Neural crest cell (in vitro differentiated cells): ENCODE measurements around the gene SNED1. TPM values are rescaled to one million over a fixed set of nuclear protein-coding genes. Genes with fewer than 3 reads are reported as not detected.

Experiments used
- DNase-seq: peaks from one replicate; pipeline ENCODE4 v3.0.0; 2021; ENCODE audit warnings: low read depth, mixed read lengths, low spot score
- H3K27ac Mint-ChIP-seq: one replicate; pipeline ENCODE4 v1.8.0; 2021; ENCODE audit warnings: mild to moderate bottlenecking, mixed read lengths; ENCODE audit not compliant: unreplicated experiment
- H3K27me3 Mint-ChIP-seq: 2 replicates; pipeline ENCODE4 v1.8.0; 2021; ENCODE audit warnings: low read depth, mild to moderate bottlenecking, mixed read lengths
- H3K36me3 Mint-ChIP-seq: 2 replicates; pipeline ENCODE4 v1.8.0; 2021; ENCODE audit warnings: low read depth, mild to moderate bottlenecking, mixed read lengths
- H3K4me1 Mint-ChIP-seq: 2 replicates; pipeline ENCODE4 v1.8.0; 2021; ENCODE audit warnings: mixed read lengths
- H3K4me3 Mint-ChIP-seq: one replicate; pipeline ENCODE4 v1.8.0; 2021; ENCODE audit warnings: mild to moderate bottlenecking, mixed read lengths
- H3K9me3 Mint-ChIP-seq: 2 replicates; pipeline ENCODE4 v1.8.0; 2021; ENCODE audit warnings: mixed read lengths
- total RNA-seq: library from RNA; stranded (reverse); gene quantifications from 2 replicates; pipeline ENCODE4 v1.2.1, GENCODE V29; 2021
- TF ChIP-seq, protein P1 (sequence below): fragments of 200-600 bp; sonication (generic); conservative IDR thresholded peaks from 2 replicates; pipeline ENCODE4 v1.5.0; 2021; ENCODE audit warnings: antibody characterized with exemption, mild to moderate bottlenecking

The SNED1 gene
- total RNA-seq, 1 donor from 2014 or later, result 0.30 TPM

DNA sequence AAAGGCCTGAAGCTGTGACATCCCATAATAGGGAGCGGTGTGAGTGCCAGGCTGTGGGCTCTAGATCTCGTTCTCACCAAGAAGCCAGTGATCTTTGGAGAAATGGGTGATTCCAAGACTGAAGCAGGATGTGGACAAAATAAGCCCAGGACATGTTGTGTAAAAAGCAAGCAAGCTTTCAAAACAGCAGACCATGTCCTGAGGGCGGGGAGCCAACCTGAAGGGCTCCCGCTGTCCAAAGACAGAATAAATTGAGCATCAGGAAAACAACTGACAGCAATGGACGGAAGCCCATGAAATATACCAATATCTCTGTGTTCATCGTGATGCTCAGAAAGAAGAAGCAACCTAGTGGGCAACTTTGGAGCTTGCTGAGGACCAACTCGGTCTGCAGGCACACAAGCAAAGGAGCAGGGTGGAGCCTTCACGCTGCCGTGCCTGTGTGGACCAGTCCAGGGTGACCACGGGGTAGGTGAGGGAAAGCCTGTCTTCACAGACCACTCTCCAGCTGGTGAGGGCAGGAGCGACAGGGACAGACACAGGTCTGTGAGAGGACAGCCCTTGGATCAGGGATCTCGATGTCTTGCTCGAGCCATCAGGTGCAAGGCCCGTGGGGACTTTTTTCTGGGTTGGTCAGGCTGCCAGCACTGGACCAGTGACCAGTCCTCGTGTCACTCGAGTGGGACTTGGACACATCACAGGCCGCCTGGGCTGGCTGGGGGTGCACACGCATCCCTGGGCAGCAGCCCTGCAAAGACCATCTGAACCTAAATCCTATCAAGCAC, 82.2 kb downstream of the SNED1 start:
- no peak for DNase-seq
- no peaks in the 10 kb centered on the region for H3K4me1 Mint-ChIP-seq

DNA sequence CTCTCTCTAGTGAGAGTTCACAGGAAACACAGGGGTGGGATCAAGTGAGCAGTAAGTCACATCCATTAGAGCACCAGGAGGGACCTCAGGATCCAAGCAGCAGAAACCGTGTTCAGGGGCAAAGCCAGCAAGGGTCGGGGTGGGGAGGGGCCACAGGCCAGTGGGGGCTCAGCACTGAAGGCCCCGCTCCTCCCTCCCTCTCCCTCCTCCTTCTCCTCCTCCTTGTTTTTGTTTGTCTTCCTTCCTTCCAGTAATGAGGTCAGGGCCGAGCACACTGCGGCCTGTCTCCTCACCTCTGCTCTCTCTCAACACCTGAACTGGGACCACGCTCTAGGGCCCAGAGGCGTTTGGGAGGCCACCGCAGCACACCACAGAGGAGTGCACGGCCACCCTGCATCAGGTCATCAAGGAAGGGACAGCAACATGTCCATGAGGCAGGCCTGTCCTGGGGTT, 82.8 kb downstream of the SNED1 start:
- DNase-seq, result no peak
- H3K4me3 Mint-ChIP-seq, result no peak overlapping the region
- TF ChIP-seq, protein P1, sequence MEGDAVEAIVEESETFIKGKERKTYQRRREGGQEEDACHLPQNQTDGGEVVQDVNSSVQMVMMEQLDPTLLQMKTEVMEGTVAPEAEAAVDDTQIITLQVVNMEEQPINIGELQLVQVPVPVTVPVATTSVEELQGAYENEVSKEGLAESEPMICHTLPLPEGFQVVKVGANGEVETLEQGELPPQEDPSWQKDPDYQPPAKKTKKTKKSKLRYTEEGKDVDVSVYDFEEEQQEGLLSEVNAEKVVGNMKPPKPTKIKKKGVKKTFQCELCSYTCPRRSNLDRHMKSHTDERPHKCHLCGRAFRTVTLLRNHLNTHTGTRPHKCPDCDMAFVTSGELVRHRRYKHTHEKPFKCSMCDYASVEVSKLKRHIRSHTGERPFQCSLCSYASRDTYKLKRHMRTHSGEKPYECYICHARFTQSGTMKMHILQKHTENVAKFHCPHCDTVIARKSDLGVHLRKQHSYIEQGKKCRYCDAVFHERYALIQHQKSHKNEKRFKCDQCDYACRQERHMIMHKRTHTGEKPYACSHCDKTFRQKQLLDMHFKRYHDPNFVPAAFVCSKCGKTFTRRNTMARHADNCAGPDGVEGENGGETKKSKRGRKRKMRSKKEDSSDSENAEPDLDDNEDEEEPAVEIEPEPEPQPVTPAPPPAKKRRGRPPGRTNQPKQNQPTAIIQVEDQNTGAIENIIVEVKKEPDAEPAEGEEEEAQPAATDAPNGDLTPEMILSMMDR, result no peak
- no peaks in the 10 kb centered on the region for H3K4me1 Mint-ChIP-seq
- no peaks in the 10 kb centered on the region for H3K27me3 Mint-ChIP-seq
- H3K9me3 Mint-ChIP-seq, result peaks cover 2% of the 10 kb centered on the region
- H3K27ac Mint-ChIP-seq, result no peak overlapping the region
- peaks cover 17% of the 10 kb centered on the region for H3K36me3 Mint-ChIP-seq

More for the DNA sequence above, 82.2 kb downstream of the SNED1 start:
- no peak overlapping the region for H3K4me3 Mint-ChIP-seq
- no peaks in the 10 kb centered on the region for H3K9me3 Mint-ChIP-seq
- no peak overlapping the region for H3K27ac Mint-ChIP-seq
- H3K27me3 Mint-ChIP-seq, result no peaks in the 10 kb centered on the region
- peaks cover 14% of the 10 kb centered on the region for H3K36me3 Mint-ChIP-seq
- TF ChIP-seq, protein P1, result no peak

DNA sequence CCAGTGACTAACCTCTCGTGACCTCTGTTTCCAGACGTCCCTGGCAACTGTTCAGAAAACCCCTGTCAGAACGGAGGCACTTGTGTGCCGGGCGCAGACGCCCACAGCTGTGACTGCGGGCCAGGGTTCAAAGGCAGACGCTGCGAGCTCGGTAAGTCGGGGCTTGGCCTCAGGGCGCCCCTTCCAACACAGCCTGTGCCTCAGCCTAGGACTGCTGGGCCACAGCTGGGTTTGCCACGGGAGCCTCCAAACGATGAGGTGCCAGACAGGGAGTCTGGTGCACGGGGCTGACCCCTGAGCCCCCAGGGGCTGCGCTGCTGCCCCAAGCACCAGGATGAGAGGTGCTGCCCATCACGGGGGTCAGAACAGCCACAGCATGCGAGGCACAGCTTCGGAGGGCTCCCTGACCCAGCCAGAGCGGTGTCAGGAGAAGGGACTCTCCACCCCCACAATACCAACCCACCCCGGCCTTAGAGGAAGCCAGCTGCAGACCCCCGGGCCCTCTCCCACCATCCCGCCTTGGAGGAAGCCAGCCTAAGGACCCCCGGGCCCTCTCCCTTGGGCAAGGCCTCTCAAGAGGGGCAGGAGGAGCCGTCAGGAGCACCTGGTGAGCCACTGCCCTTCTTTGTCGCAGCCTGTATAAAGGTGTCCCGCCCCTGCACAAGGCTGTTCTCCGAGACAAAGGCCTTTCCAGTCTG, 83.4 kb downstream of the SNED1 start:
- H3K9me3 Mint-ChIP-seq, result peaks cover 4% of the 10 kb centered on the region
- H3K27me3 Mint-ChIP-seq, result no peaks in the 10 kb centered on the region
- TF ChIP-seq, protein P1, result no peak
- H3K4me1 Mint-ChIP-seq, result no peaks in the 10 kb centered on the region
- DNase-seq, result no peak
- no peak overlapping the region for H3K27ac Mint-ChIP-seq
- peaks cover 22% of the 10 kb centered on the region for H3K36me3 Mint-ChIP-seq
- no peak overlapping the region for H3K4me3 Mint-ChIP-seq

DNA sequence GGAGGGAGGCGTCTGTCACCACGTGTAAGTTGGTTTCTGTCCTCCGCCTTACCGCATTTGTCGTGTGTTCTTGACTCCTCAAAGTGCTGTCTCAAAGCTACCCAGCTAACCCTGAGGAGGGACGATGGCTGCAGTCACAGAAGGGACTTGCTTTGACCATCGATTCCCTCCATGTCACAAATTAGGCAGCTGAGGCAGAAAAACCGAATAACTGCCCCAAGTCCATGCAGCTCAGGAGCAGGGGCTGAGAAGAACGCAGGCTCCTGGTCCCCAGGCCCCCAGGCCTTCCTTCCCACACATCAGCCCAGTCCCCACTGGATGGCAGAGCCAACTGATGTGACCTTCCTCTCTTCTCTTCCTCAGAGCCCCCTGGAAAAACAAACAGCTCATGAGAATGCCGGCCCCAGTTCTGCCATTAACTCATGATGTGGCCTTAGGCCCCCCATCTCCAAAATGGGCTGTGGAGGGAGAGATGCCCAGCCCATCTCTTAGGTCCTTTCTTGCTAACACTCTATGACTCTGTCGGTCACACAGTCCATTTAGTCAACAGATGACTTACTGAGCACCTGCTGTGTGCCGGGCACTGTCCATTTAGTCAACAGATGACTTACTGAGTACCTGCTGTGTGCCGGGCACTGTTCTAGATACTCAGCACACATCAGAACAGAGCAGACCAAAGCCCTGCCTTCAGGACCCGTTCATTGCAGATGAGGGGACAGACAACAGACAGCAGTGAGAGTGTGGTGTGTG, 84.1 kb downstream of the SNED1 start:
- Mint-ChIP-seq H3K9me3 (peaks cover 4% of the 10 kb centered on the region), H3K4me1 (no peaks in the 10 kb centered on the region), H3K4me3 (no peak overlapping the region), H3K27me3 (no peaks in the 10 kb centered on the region), H3K27ac (no peak overlapping the region), H3K36me3 (peaks cover 24% of the 10 kb centered on the region)
- TF ChIP-seq, protein P1, result no peak
- no peak for DNase-seq

DNA sequence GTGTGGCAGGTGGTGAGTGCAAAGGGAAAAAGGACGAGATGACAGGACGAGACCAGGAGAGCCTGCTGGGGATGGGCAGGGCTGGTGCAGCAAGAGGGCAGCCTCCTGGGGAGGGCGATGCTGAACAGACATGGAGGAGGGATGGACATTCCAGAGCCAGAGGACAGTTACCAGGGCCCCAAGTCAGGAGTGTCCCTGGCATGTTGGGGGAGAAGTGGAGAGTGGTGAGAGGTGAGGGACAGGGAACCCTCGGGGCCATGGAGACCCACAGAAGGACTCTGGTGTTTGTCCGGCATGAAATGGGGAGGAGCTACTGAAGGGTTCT, 84.6 kb downstream of the SNED1 start:
- no peak for DNase-seq
- H3K27ac Mint-ChIP-seq, result no peak overlapping the region
- H3K27me3 Mint-ChIP-seq, result no peaks in the 10 kb centered on the region
- TF ChIP-seq, protein P1, result no peak
- H3K4me1 Mint-ChIP-seq, result no peaks in the 10 kb centered on the region
- H3K4me3 Mint-ChIP-seq, result no peak overlapping the region
- H3K9me3 Mint-ChIP-seq, result peaks cover 4% of the 10 kb centered on the region
- peaks cover 29% of the 10 kb centered on the region for H3K36me3 Mint-ChIP-seq
